Hepatocyte (in vitro differentiated cells): ENCODE measurements around the gene SH3TC2.

Experiments used
- CTCF ChIP-seq: fragments of 200-600 bp; sonication (generic); IDR thresholded peaks from 2 replicates; pipeline ENCODE4 v1.5.1; 2016; ENCODE audit warnings: antibody characterized with exemption, mild to moderate bottlenecking; ENCODE audit not compliant: poor library complexity
- EZH2 ChIP-seq: fragments of 200-600 bp; sonication (generic); IDR thresholded peaks from 2 replicates; pipeline ENCODE4 v1.6.1; 2016; ENCODE audit warnings: antibody characterized with exemption, mild to moderate bottlenecking, borderline replicate concordance
- EZH2phosphoT487 ChIP-seq: fragments of 200-600 bp; sonication (generic); IDR thresholded peaks from one replicate; pipeline ENCODE4 v1.6.1; 2018; ENCODE audit warnings: antibody characterized with exemption, mild to moderate bottlenecking, low read depth, moderate library complexity; ENCODE audit not compliant: unreplicated experiment, severe bottlenecking

- TF ChIP-seq EZH2 (no peak), CTCF (no peak), EZH2phosphoT487 (no peak)
Observed at GRCh38 chr5:148961261-148962199, 101.3 kb downstream of the SH3TC2 start.
